HG03175 (cell line): ENCODE data around the gene ADGRB3.
"Not testable (repeated sequence)": the region's sequence is repeated elsewhere in the genome, so short reads cannot be mapped to it uniquely, and the experiment has no call there.

Experiments
- ATAC-seq: cut with Tn5 transposase; IDR thresholded peaks from one replicate; pipeline ENCODE4 v1.9.1; 2021; ENCODE audit warnings: mild to moderate bottlenecking, moderate library complexity; ENCODE audit not compliant: unreplicated experiment

The ADGRB3 gene

GRCh38 chr6:69390125-69390524 lies 755.0 kb downstream of the ADGRB3 start:
- no peak for ATAC-seq

- ATAC-seq: no peak
These were observed 756.0 kb downstream of the ADGRB3 start for GRCh38 chr6:69391106-69391505.

- ATAC-seq: no peak
These were observed 757.7 kb downstream of the ADGRB3 start for GRCh38 chr6:69392745-69393144.

- no peak for ATAC-seq
These were observed 763.2 kb downstream of the ADGRB3 start for GRCh38 chr6:69398311-69398710.

- ATAC-seq: no peak
These were observed 763.6 kb downstream of the ADGRB3 start for GRCh38 chr6:69398729-69399128.

- ATAC-seq: no peak
These were observed 773.8 kb downstream of the ADGRB3 start for GRCh38 chr6:69408886-69409285.

GRCh38 chr6:69416776-69417175 lies 781.7 kb downstream of the ADGRB3 start:
- ATAC-seq: no peak

GRCh38 chr6:69421269-69421668 lies 786.2 kb downstream of the ADGRB3 start:
- ATAC-seq: no peak

GRCh38 chr6:69422020-69422419 lies 786.9 kb downstream of the ADGRB3 start:
- no peak for ATAC-seq

- no peak for ATAC-seq
These were observed 787.4 kb downstream of the ADGRB3 start for GRCh38 chr6:69422475-69422874.

- ATAC-seq: no peak
These were observed 788.7 kb downstream of the ADGRB3 start for GRCh38 chr6:69423785-69424184.

- ATAC-seq: no peak
These were observed 789.5 kb downstream of the ADGRB3 start for GRCh38 chr6:69424581-69424980.

- ATAC-seq: no peak
These were observed 792.8 kb downstream of the ADGRB3 start for GRCh38 chr6:69427882-69428281.

- ATAC-seq: not testable (repeated sequence)
These were observed 797.1 kb downstream of the ADGRB3 start for GRCh38 chr6:69432168-69432567.

GRCh38 chr6:69433116-69433515 lies 798.0 kb downstream of the ADGRB3 start:
- ATAC-seq: not testable (repeated sequence)

GRCh38 chr6:69438113-69438512 lies 803.0 kb downstream of the ADGRB3 start:
- no peak for ATAC-seq
